ENCODE data around the gene ASB16. TPM values are rescaled to one million over a fixed set of nuclear protein-coding genes. Genes with fewer than 3 reads are reported as not detected.

Gene ASB16
- total and polyA plus RNA-seq, 9 of the 15 experiments (the other 6 are each of a cell fraction or from before 2014, with no cell fraction given) = 0.03 to 0.07 TPM; not detected in 7

GRCh38 chr17:44210342-44211192, 40.1 kb downstream of the ASB16 start (continued):
- peak; percentile 95 for TF ChIP-seq L3MBTL2 (IDR thresholded peaks at IDR 0.05)
- no peak for TF ChIP-seq NKRF (IDR thresholded peaks at IDR 0.05; ENCODE audit: borderline replicate concordance)
- no peak for TF ChIP-seq ZC3H11A (IDR thresholded peaks at IDR 0.05; ENCODE audit: low read depth, low read length)
- TF ChIP-seq, protein P1, sequence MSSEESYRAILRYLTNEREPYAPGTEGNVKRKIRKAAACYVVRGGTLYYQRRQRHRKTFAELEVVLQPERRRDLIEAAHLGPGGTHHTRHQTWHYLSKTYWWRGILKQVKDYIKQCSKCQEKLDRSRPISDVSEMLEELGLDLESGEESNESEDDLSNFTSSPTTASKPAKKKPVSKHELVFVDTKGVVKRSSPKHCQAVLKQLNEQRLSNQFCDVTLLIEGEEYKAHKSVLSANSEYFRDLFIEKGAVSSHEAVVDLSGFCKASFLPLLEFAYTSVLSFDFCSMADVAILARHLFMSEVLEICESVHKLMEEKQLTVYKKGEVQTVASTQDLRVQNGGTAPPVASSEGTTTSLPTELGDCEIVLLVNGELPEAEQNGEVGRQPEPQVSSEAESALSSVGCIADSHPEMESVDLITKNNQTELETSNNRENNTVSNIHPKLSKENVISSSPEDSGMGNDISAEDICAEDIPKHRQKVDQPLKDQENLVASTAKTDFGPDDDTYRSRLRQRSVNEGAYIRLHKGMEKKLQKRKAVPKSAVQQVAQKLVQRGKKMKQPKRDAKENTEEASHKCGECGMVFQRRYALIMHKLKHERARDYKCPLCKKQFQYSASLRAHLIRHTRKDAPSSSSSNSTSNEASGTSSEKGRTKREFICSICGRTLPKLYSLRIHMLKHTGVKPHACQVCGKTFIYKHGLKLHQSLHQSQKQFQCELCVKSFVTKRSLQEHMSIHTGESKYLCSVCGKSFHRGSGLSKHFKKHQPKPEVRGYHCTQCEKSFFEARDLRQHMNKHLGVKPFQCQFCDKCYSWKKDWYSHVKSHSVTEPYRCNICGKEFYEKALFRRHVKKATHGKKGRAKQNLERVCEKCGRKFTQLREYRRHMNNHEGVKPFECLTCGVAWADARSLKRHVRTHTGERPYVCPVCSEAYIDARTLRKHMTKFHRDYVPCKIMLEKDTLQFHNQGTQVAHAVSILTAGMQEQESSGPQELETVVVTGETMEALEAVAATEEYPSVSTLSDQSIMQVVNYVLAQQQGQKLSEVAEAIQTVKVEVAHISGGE (CRISPR knock-in tag; IDR thresholded peaks at IDR 0.05) = peak in 1 of 3 experiments; percentile 61; a peak in 1 of 6 replicates
- TF ChIP-seq ZNF76 (CRISPR knock-in tag; IDR thresholded peaks at IDR 0.05; ENCODE audit: borderline replicate concordance) = no peak
- TF ChIP-seq SP2 (IDR thresholded peaks at IDR 0.05; ENCODE audit: extremely low read depth, low read depth, low read length, poor library complexity, severe bottlenecking) = no peak
- no peak for TF ChIP-seq TRIM28 (IDR thresholded peaks at IDR 0.05)
- no peak for TF ChIP-seq ZNF644 (tag; IDR thresholded peaks at IDR 0.05; ENCODE audit: low read depth)
- no peak for TF ChIP-seq NCOA1 (IDR thresholded peaks at IDR 0.05; ENCODE audit: low read depth)
- peak; percentile 87 for TF ChIP-seq RNF2 (IDR thresholded peaks at IDR 0.05)
- no peak for TF ChIP-seq ZC3H8 (IDR thresholded peaks at IDR 0.05)
- peak; percentile 43 for TF ChIP-seq RBBP5 (IDR thresholded peaks at IDR 0.05; ENCODE audit: borderline replicate concordance, insufficient read depth, low read length, poor library complexity, severe bottlenecking)
- no peak for TF ChIP-seq GTF3C2 (IDR thresholded peaks at IDR 0.05; ENCODE audit: borderline replicate concordance, extremely low read depth, insufficient read length)
- 0 out of 2 replicates have a peak, but pooled peaks have one; percentile 36 for TF ChIP-seq SIN3B (IDR thresholded peaks at IDR 0.05; ENCODE audit: low read depth)
- TF ChIP-seq EP400 (IDR thresholded peaks at IDR 0.05) = peak; percentile 67; the same call in 1 of the 2 replicates
- TF ChIP-seq SMARCC2 (IDR thresholded peaks at IDR 0.05; ENCODE audit: low read depth) = no peak
- TF ChIP-seq, protein P2, sequence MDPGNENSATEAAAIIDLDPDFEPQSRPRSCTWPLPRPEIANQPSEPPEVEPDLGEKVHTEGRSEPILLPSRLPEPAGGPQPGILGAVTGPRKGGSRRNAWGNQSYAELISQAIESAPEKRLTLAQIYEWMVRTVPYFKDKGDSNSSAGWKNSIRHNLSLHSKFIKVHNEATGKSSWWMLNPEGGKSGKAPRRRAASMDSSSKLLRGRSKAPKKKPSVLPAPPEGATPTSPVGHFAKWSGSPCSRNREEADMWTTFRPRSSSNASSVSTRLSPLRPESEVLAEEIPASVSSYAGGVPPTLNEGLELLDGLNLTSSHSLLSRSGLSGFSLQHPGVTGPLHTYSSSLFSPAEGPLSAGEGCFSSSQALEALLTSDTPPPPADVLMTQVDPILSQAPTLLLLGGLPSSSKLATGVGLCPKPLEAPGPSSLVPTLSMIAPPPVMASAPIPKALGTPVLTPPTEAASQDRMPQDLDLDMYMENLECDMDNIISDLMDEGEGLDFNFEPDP (CRISPR knock-in tag; IDR thresholded peaks at IDR 0.05) = no peak
